PC-3 (cell line): Measurements from ENCODE around the gene KDR.

Experiments used
- EZH2phosphoT487 ChIP-seq: fragments of 300-600 bp; sonication (generic); IDR thresholded peaks from 2 replicates; pipeline ENCODE4 v1.6.1; 2018; ENCODE audit warnings: mild to moderate bottlenecking, antibody characterized with exemption, low read length, borderline replicate concordance
- TF ChIP-seq, protein P1 (sequence below): fragments of 300-600 bp; sonication (generic); conservative IDR thresholded peaks from 2 replicates; pipeline ENCODE4 v1.5.1; 2017; ENCODE audit warnings: antibody characterized with exemption, low read depth, mild to moderate bottlenecking, low read length

DNA sequence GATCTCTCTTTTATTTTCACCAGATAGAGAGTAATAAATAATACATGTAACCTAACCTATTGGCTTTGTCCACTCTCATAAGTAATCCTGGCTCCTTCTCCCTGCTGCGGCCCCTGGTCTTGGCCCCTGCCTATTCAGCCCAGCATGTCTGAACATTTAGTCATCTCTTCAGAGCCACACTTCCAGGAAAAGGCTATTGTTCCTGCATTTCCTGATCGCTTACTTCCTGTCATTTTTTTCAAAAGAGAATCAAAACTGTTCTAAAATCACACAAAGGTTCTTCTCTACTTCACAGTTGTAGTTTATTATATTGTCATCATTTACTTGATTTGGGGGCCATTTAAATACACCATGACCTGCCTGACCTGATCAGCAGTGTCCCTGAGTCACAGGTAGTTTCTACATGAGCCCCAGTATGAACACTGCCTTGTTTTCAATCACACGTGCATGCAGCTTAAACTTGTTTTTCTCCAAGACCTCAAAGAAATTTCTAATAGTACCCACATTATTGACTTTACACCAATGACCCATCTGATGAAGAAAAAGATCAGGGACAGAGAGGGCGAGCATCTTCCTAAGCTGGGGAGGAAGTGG lies 47.4 kb upstream of the KDR start:
- TF ChIP-seq, protein P1, sequence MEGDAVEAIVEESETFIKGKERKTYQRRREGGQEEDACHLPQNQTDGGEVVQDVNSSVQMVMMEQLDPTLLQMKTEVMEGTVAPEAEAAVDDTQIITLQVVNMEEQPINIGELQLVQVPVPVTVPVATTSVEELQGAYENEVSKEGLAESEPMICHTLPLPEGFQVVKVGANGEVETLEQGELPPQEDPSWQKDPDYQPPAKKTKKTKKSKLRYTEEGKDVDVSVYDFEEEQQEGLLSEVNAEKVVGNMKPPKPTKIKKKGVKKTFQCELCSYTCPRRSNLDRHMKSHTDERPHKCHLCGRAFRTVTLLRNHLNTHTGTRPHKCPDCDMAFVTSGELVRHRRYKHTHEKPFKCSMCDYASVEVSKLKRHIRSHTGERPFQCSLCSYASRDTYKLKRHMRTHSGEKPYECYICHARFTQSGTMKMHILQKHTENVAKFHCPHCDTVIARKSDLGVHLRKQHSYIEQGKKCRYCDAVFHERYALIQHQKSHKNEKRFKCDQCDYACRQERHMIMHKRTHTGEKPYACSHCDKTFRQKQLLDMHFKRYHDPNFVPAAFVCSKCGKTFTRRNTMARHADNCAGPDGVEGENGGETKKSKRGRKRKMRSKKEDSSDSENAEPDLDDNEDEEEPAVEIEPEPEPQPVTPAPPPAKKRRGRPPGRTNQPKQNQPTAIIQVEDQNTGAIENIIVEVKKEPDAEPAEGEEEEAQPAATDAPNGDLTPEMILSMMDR = no peak
- TF ChIP-seq EZH2phosphoT487 = no peak
